ENCODE data around the gene CRKL.
A peak's percentile ranks its signal among the peaks of the same experiment; 100 is the strongest.

Gene CRKL

GRCh38 chr22:20997536-20998257 lies 80.5 kb downstream of the CRKL start:
- DNase-seq = no peak

DNA sequence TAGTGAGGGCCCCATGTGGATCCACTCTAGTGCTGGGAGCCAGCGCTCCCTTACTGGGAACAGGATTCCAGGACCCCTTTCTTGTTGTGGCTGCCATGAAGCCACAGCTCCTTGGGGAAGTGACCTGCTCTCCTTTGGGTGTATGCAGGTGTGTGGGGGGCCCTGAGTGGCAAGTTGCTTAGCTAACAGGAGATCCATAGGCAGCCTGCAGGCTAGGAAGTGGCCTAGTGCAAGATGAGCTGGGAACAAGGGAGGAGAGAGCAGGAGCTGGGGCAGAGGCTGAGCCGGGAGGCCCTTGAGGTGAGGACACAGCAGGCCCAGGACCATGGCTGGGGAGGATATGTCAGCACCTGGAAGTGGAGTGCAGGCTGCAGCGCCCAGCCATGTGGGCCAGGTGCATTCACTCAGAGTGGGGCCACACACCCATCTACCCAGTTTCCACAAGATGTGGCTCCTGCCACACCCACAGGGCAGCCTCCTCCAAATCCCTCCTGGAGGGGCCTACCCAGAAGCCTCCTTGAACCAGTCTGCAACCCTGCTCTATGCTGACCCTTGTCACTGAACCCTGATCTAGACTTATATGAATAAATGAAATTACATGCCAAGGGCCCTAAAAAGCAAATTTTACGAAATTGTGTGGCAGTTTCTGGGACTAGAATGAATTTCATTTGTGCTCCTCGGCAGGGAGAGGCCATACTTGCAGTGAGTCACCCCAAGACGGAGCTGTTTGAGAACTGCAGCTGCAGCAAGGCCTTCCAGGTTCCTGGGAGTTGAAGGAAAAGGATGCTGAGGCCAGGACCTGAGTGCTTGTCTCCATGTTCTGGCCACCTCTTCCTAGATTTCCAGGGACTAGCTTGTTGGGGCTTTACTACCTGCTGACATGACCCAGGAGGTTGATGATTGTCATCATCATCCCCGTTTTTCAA lies 81.5 kb downstream of the CRKL start:
- no peak for DNase-seq

- no peak for DNase-seq
Observed at GRCh38 chr22:20999350-21000206, 82.4 kb downstream of the CRKL start.

- no peak for DNase-seq
Observed at GRCh38 chr22:21000207-21000986, 83.2 kb downstream of the CRKL start.

DNA sequence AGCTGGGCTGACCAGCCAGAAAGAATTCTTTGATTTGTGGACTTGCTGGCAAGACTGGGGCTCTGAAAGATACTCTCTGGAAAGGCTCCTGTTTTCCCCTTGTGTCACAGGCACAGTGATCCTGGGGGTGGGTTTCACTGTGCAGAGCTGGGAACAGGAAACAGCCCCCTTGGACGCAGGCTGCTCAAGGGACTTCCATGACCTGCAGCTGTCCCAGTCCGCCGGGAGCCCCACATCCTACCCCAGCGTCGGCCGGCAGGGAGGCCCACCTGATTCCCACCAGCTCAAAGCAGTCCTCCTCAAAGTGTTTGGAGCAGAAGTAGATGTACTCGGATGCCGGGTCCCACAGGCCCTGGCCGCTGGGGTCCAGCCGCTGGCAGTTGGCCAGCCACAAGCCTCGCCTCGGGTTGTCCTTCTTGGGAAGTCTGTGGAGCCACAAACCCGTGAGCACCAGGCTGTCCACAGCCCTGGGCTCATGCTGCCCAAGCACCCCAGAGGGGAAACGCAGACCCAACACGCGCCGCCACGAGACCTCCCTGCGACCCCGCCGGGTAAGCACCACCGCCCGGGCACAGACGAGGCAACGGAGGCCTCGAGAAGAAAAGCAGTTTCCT lies 83.9 kb downstream of the CRKL start:
- peak; percentile 10 for DNase-seq

GRCh38 chr22:21001601-21002325 lies 84.6 kb downstream of the CRKL start, which contains the start of gene THAP7:
THAP7 (minus strand) TSS chr22:21002118; CDS start chr22:21001911, 207 bp downstream.
- peak; percentile 98 for DNase-seq

All from inflammatory macrophage treated with lipopolysaccharide for 4 hours (primary cell).